Skeletal muscle satellite cell (primary cell): ENCODE results near the gene MLLT10.
A peak's percentile ranks its signal among the peaks of the same experiment; 100 is the strongest.

Experiments used
- H3K27me3 ChIP-seq: 2 replicates; pipeline ENCODE4 v1.7.0; 2013; ENCODE audit warnings: low read length; ENCODE audit not compliant: control insufficient read depth, insufficient read depth
- H3K36me3 ChIP-seq: 2 replicates; pipeline ENCODE4 v1.7.0; 2013; ENCODE audit warnings: mild to moderate bottlenecking, control low read depth, low read length; ENCODE audit not compliant: insufficient read depth
- H3K4me1 ChIP-seq: 2 replicates; pipeline ENCODE4 v1.7.0; 2013; ENCODE audit warnings: low read length; ENCODE audit not compliant: control insufficient read depth, insufficient read depth
- H3K4me2 ChIP-seq: 2 replicates; pipeline ENCODE4 v1.7.0; 2013; ENCODE audit warnings: mild to moderate bottlenecking, low read length
- H3K4me3 ChIP-seq: 2 replicates; pipeline ENCODE4 v1.7.0; 2013; ENCODE audit warnings: low read length
- H3K9ac ChIP-seq: 2 replicates; pipeline ENCODE4 v1.7.0; 2013; ENCODE audit warnings: mild to moderate bottlenecking, low read depth, low read length, moderate library complexity
- H3K9me3 ChIP-seq: replicated peaks from 2 replicates; pipeline ENCODE4 v1.7.0; 2013; ENCODE audit warnings: mild to moderate bottlenecking, control low read depth, low read length

Gene MLLT10

GRCh38 chr10:21503542-21503941 is 30.5 kb upstream of the MLLT10 start:
- Histone ChIP-seq H3K9me3 (no peaks in the 10 kb centered on the region), H3K27me3 (peaks cover 7% of the 10 kb centered on the region), H3K4me2 (no peak overlapping the region), H3K4me1 (no peaks in the 10 kb centered on the region), H3K9ac (no peak overlapping the region), H3K36me3 (no peaks in the 10 kb centered on the region), H3K4me3 (no peak overlapping the region)

- H3K9me3 ChIP-seq: no peaks in the 10 kb centered on the region
- no peak overlapping the region for H3K9ac ChIP-seq
- no peaks in the 10 kb centered on the region for H3K4me1 ChIP-seq
- no peaks in the 10 kb centered on the region for H3K27me3 ChIP-seq
- no peaks in the 10 kb centered on the region for H3K36me3 ChIP-seq
- H3K4me2 ChIP-seq: no peak overlapping the region
- no peak overlapping the region for H3K4me3 ChIP-seq
Measured at GRCh38 chr10:21505711-21506278, 28.2 kb upstream of the MLLT10 start.

GRCh38 chr10:21506351-21506750 is 27.7 kb upstream of the MLLT10 start:
- H3K4me3 ChIP-seq: no peak overlapping the region

DNA sequence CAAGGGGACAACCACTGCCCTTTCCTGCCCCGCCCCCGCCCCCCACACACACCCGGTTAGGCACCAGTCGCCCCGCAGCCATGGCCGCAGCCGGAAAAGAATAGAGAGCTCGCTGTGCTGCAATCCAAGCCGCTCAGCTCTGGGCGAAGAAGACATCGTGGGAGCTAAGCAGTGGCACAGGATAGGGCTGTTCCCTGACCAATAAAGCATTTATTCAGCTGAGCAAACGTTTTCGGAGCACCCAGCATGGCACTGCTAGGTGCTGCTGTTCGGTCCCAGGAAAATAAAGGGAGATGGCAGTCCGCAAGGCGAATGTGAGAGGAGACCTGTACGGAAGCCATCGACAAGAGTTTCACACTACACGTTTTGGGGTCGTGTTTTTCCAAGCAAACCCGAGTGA is 26.9 kb upstream of the MLLT10 start:
- Histone ChIP-seq H3K4me3 (no peak overlapping the region), H3K27me3 (no peaks in the 10 kb centered on the region), H3K4me1 (no peaks in the 10 kb centered on the region), H3K4me2 (no peak overlapping the region), H3K9ac (no peak overlapping the region), H3K36me3 (no peaks in the 10 kb centered on the region), H3K9me3 (no peaks in the 10 kb centered on the region)

More at GRCh38 chr10:21506351-21506750, 27.7 kb upstream of the MLLT10 start:
- H3K9me3 ChIP-seq: no peaks in the 10 kb centered on the region
- no peak overlapping the region for H3K9ac ChIP-seq
- no peaks in the 10 kb centered on the region for H3K27me3 ChIP-seq
- H3K36me3 ChIP-seq: no peaks in the 10 kb centered on the region
- no peaks in the 10 kb centered on the region for H3K4me1 ChIP-seq
- H3K4me2 ChIP-seq: no peak overlapping the region

DNA sequence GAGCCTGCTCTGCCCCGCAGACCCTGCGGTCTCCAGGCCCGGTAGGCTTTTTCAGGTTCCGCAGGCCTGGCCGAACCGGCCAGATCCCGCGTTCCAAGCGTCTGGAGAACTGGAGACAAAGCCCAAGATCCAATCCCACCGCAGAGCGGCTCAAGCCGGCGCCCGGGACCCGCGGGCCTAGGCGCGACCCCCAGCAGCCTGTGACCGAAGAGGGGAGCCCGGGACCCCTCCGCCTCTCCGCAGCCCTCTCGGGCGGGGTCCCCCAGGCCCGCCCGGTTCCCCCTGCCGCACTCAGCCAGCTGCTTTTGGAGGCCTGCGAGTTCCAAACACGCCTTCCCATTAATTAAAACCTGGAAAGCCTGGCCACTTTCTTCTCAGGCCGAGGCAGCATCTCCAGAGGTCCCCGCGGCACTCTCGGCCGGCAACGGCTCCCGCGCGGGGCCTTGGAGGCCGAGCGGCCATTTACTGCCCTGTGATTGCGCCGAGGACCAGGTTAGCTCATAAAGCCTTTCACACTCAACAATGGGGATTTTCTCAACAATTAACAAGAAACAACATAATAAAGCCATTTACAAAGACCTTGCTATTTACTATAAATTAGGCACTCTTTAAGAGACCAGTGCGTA is 25.2 kb upstream of the MLLT10 start:
- H3K9me3 ChIP-seq: no peaks in the 10 kb centered on the region
- H3K4me1 ChIP-seq: no peaks in the 10 kb centered on the region
- no peak overlapping the region for H3K9ac ChIP-seq
- no peaks in the 10 kb centered on the region for H3K36me3 ChIP-seq
- H3K4me3 ChIP-seq: no peak overlapping the region
- H3K27me3 ChIP-seq: peaks cover 3% of the 10 kb centered on the region
- H3K4me2 ChIP-seq: no peak overlapping the region

DNA sequence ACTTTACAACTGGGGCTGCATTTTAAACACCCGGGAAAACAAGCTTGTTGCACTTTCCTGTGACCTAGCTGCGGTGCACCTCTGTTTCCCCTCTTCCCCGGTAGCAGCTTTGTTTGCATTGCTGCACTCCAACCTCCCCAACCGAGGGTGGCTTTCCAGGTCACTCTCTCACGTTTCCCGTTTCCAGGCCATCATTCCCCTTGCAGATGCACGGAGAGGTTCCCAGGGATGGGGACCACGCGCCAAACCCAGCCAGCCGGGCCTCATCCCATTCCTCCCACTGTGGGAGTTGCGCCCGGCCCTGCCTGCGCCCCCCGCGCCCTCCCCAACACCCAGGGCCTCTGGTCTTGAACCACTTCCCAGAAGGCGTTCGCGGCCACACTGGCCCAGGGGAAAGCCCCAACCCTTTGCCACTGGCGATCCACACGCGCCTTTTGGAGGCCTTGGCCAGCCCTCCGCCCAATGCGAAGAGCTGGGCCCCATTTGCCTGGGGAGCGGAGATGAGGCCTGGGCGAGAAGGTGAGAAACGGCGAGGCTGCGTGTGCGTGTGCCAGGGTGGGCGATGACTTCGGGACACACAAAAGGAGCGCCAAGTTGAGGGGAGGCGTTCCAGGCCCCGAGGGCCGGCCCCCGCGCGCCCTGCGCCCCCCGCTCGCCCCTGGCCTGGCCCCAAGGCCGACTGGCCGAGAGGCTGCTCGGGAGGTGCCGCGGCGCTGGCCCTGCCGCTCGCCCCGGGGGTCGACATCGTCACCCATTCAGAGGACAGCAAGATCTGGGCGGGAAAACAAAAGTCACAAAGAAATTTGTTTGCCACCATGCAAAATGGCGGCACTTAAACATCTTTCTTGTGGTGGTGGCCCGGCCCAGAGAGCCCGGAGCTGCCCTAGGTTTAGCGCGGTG is 24.4 kb upstream of the MLLT10 start:
- peak overlapping the region; percentile 35 for H3K9ac ChIP-seq
- H3K4me3 ChIP-seq: peak overlapping the region; percentile 51
- no peaks in the 10 kb centered on the region for H3K4me1 ChIP-seq
- H3K36me3 ChIP-seq: no peaks in the 10 kb centered on the region
- H3K4me2 ChIP-seq: peak overlapping the region; percentile 72
- no peaks in the 10 kb centered on the region for H3K9me3 ChIP-seq
- peaks cover 3% of the 10 kb centered on the region for H3K27me3 ChIP-seq

DNA sequence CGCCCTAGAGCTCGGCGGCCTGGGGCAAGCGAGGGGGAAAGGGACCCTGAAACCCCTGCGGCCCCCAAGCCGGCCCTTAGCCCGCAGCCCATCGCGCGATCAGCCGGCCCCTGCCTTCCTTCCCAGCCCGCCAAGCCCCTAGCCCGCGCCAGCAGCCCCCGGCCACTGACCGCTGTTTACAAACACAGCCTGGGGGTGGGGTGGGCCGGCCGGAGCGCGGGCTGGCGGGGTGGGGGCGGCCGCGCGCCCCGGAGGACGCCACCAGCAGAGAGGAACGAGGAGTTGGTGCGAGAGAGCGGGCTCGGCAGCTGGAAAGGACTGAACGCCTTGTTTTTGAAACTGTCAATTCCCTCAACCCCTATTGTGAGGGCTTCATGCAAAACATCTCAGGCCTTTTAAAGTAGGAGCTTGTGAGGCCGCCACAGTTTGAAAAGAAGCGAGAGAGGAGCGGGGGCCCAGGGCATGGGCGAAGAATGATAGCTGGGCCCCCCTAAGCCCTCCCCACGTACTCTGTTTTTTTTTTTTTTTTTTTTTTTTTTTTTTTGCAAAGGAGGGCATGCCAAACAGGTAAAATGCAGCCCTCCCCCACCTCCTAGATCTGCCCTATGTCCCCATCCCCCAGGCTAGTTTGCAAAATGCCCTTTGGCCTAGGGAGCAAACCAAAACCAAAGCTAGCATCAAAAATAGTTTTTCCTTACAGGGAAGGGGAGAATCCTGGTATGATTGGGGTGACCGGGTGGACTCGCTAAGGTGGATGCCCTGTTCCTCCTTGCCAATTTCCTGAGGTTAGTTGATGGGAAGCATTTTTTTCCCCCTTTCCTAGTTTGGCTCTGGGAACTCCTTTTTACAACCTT is 23.6 kb upstream of the MLLT10 start:
- peaks cover 3% of the 10 kb centered on the region for H3K27me3 ChIP-seq
- peak overlapping the region; percentile 72 for H3K4me2 ChIP-seq
- H3K36me3 ChIP-seq: no peaks in the 10 kb centered on the region
- H3K4me1 ChIP-seq: no peaks in the 10 kb centered on the region
- peak overlapping the region; percentile 35 for H3K9ac ChIP-seq
- no peaks in the 10 kb centered on the region for H3K9me3 ChIP-seq
- H3K4me3 ChIP-seq: peak overlapping the region; percentile 51

GRCh38 chr10:21511095-21511570 is 22.9 kb upstream of the MLLT10 start:
- Histone ChIP-seq H3K36me3 (no peaks in the 10 kb centered on the region), H3K4me2 (no peak overlapping the region), H3K4me3 (no peak overlapping the region), H3K4me1 (peaks cover 6% of the 10 kb centered on the region), H3K27me3 (peaks cover 3% of the 10 kb centered on the region), H3K9ac (no peak overlapping the region), H3K9me3 (no peaks in the 10 kb centered on the region)

- Histone ChIP-seq H3K9me3 (no peaks in the 10 kb centered on the region), H3K4me1 (peaks cover 9% of the 10 kb centered on the region), H3K4me2 (no peak overlapping the region), H3K9ac (no peak overlapping the region), H3K27me3 (peaks cover 3% of the 10 kb centered on the region), H3K36me3 (no peaks in the 10 kb centered on the region), H3K4me3 (no peak overlapping the region)
Measured at GRCh38 chr10:21511946-21512572, 22.0 kb upstream of the MLLT10 start.

DNA sequence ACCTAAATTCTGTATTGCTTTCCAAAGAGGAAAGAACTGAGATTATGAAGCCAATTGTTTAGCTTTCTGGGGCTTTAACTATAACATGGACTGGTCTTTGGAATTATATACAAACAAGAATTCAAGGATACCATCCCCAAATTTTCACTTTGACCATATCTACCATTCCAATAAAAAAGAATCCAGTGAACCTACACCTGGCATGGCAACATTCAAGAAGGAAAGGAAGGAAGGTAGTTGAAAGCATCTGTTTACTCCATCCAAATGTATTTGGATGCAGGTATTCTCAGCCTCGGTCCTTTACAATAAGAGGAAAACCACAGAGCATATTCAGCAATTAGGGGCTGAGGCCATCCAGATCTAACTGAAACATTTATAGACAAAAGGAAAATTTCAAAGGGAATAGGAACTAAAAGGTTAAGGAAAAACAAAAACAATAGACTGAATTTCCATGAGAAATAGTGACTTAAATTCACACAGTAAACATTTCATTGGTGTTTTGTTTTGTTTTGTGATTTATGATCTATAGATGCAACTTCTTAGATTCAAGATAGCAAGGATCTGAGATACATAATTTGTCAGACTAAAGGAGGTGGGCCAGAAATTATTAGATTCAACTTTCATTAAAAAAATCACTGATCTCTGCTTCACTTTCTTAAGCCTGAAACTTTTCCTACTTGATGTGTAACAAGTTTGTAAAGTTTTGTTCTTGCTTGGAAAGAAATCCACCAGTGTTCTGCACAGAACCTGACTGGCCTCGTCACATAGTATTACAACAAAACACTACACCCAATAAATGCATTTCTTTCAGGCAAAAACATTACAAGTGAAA is 21.2 kb upstream of the MLLT10 start:
- H3K4me2 ChIP-seq: no peak overlapping the region
- H3K9me3 ChIP-seq: no peaks in the 10 kb centered on the region
- no peaks in the 10 kb centered on the region for H3K36me3 ChIP-seq
- H3K4me3 ChIP-seq: no peak overlapping the region
- peaks cover 3% of the 10 kb centered on the region for H3K27me3 ChIP-seq
- H3K9ac ChIP-seq: no peak overlapping the region
- H3K4me1 ChIP-seq: peaks cover 11% of the 10 kb centered on the region
